Measurements from ENCODE around the gene SLITRK4. TPM values are rescaled to one million over a fixed set of nuclear protein-coding genes. Genes with fewer than 3 reads are reported as not detected.

The SLITRK4 gene
- total RNA-seq, 1 donor from 2014 or later, result 7.7 TPM

- Mint-ChIP-seq H3K9me3 (peaks cover 2% of the 10 kb centered on the region), H3K4me1 (no peaks in the 10 kb centered on the region), H3K4me3 (no peak overlapping the region)
Observed at GRCh38 chrX:143581240-143581639, 54.7 kb downstream of the SLITRK4 start.

GRCh38 chrX:143580266-143580665 is 55.6 kb downstream of the SLITRK4 start:
- H3K27ac Mint-ChIP-seq, result no peak overlapping the region
- no peak for TF ChIP-seq CTCF (IDR thresholded peaks at IDR 0.05)
- TF ChIP-seq EZH2phosphoT487 (IDR thresholded peaks at IDR 0.05), result no peak
- TF ChIP-seq EZH2 (IDR thresholded peaks at IDR 0.05), result no peak

More at GRCh38 chrX:143581240-143581639, 54.7 kb downstream of the SLITRK4 start:
- Histone ChIP-seq H3K4me3 (no peak overlapping the region), H3K36me3 (no peaks in the 10 kb centered on the region), H3F3A (ENCODE audit: low read depth) (no peaks in the 10 kb centered on the region), H3K79me2 (ENCODE audit: low read depth) (no peaks in the 10 kb centered on the region), H3K9ac (no peak overlapping the region), H3K27me3 (no peaks in the 10 kb centered on the region), H3K4me1 (no peaks in the 10 kb centered on the region), H3K9me3 (ENCODE audit: low read depth) (peaks cover 7% of the 10 kb centered on the region), H3K27ac (no peak overlapping the region), H2AFZ (replicated peaks) (no peak overlapping the region), H3K4me2 (no peak overlapping the region), H4K20me1 (ENCODE audit: low read depth) (no peaks in the 10 kb centered on the region)
- Mint-ChIP-seq H3K27me3 (ENCODE audit: insufficient read depth, low read depth) (no peaks in the 10 kb centered on the region), H3K27ac (no peak overlapping the region), H3K36me3 (no peaks in the 10 kb centered on the region)
- DNase-seq (ENCODE audit: low spot score), result no peak
- no peak for TF ChIP-seq EZH2phosphoT487 (IDR thresholded peaks at IDR 0.05)
- no peak for TF ChIP-seq CTCF (IDR thresholded peaks at IDR 0.05)
- TF ChIP-seq EZH2 (IDR thresholded peaks at IDR 0.05), result no peak

More at GRCh38 chrX:143580266-143580665, 55.6 kb downstream of the SLITRK4 start:
- H3K36me3 Mint-ChIP-seq, result no peaks in the 10 kb centered on the region
- H3K4me1 Mint-ChIP-seq, result no peaks in the 10 kb centered on the region
- Histone ChIP-seq H3K36me3 (no peaks in the 10 kb centered on the region), H3F3A (ENCODE audit: low read depth) (no peaks in the 10 kb centered on the region), H3K27ac (no peak overlapping the region), H3K4me2 (no peak overlapping the region), H3K9ac (no peak overlapping the region), H3K4me3 (no peak overlapping the region), H3K9me3 (ENCODE audit: low read depth) (peaks cover 7% of the 10 kb centered on the region), H3K27me3 (no peaks in the 10 kb centered on the region), H3K4me1 (no peaks in the 10 kb centered on the region), H3K79me2 (ENCODE audit: low read depth) (no peaks in the 10 kb centered on the region), H4K20me1 (ENCODE audit: low read depth) (no peaks in the 10 kb centered on the region), H2AFZ (replicated peaks) (no peak overlapping the region)
- H3K9me3 Mint-ChIP-seq, result peaks cover 2% of the 10 kb centered on the region
- no peak overlapping the region for H3K4me3 Mint-ChIP-seq
- H3K27me3 Mint-ChIP-seq (ENCODE audit: insufficient read depth, low read depth), result no peaks in the 10 kb centered on the region
- no peak for DNase-seq (ENCODE audit: low spot score)

Other genes starting within 250 kb of the SLITRK4 start
- not detected in 2 replicates for gene SPANXN3, start 118.6 kb downstream of the SLITRK4 start, total RNA-seq (ENCODE audit: low replicate concordance)
- not detected in 2 replicates for gene SPANXN2, start 84.7 kb upstream of the SLITRK4 start, total RNA-seq (ENCODE audit: low replicate concordance)
- not detected in 2 replicates for gene UBE2NL, start 248.0 kb upstream of the SLITRK4 start, total RNA-seq (ENCODE audit: low replicate concordance)

Measured in neural progenitor cell (in vitro differentiated cells).